ENCODE measurements around the gene OR9Q1.
A peak's percentile ranks its signal among the peaks of the same experiment; 100 is the strongest.

The OR9Q1 gene, protein sequence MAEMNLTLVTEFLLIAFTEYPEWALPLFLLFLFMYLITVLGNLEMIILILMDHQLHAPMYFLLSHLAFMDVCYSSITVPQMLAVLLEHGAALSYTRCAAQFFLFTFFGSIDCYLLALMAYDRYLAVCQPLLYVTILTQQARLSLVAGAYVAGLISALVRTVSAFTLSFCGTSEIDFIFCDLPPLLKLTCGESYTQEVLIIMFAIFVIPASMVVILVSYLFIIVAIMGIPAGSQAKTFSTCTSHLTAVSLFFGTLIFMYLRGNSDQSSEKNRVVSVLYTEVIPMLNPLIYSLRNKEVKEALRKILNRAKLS

DNA sequence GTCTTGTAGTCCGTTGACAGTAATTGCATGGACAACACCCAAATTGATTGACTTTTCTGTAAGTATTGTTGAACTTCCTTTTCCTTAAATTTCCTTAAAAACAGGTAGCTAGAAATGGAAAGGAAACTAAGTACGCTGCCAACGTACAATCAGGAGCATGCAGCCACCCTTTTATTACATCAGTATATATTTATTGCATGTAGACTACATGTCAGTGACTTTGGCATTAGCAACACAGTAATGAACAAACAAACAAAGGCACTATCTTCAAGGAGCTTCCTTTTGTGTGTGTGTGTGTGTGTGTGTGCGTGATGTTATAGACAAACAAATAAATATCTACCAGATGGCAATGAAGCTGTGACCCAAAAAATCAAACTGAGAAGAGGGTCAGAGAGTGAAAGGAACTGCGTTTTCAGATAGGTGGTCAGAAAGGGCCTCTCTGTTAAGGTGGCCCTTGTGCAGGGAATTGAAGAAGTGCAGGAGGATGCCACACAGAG is at the start of gene OR9Q1:
Gene OR9Q1, plus strand, starts transcription at position 447 of the 497 bp plus-strand sequence. CDS start 155,564 bp downstream, outside the sequence.
- peak within 1 kb of the TSS; percentile 42 to 63 for H3K27ac ChIP-seq
- H3K4me1 ChIP-seq: peaks cover 0 to 30% (median 10%) of the 10 kb centered on the region in 4 donors
- TF ChIP-seq, protein P1, sequence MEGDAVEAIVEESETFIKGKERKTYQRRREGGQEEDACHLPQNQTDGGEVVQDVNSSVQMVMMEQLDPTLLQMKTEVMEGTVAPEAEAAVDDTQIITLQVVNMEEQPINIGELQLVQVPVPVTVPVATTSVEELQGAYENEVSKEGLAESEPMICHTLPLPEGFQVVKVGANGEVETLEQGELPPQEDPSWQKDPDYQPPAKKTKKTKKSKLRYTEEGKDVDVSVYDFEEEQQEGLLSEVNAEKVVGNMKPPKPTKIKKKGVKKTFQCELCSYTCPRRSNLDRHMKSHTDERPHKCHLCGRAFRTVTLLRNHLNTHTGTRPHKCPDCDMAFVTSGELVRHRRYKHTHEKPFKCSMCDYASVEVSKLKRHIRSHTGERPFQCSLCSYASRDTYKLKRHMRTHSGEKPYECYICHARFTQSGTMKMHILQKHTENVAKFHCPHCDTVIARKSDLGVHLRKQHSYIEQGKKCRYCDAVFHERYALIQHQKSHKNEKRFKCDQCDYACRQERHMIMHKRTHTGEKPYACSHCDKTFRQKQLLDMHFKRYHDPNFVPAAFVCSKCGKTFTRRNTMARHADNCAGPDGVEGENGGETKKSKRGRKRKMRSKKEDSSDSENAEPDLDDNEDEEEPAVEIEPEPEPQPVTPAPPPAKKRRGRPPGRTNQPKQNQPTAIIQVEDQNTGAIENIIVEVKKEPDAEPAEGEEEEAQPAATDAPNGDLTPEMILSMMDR (IDR thresholded peaks at IDR 0.05): no peak

DNA sequence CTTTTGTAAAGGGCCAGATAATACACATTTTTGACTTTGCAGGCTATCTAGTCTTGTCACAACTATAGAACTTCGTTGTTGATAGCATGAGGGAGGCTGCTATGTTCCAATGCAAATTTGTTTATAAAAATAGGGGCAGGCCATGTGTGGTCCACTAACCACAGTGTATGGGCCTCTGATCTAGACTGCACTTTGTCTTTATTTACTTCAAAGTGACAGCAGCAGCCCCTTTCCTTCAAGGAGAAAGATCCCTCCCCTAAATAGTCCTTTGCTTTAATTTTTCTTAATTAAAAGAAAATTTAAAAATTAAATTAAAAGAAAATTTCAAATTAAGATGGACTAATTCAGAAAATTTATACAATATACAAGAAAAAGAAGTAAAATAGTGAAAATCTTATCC is 49.5 kb upstream of the OR9Q1 start:
- intact Hi-C loops (cut with DNase I; ENCODE audit: low total_unique reads): no loop called here

More for the DNA sequence above, at the start of gene OR9Q1:
- Histone ChIP-seq H3K9me3 (no peaks in the 10 kb centered on the region), H3K36me3 (no peaks in the 10 kb centered on the region), H3K27me3 (no peaks in the 10 kb centered on the region), H3K4me3 (peak within 1 kb of the TSS in 1 of 2 donors; percentile 1)
- no peak for DNase-seq
- intact Hi-C loops (cut with DNase I; ENCODE audit: low total_unique reads): no loop called here

DNA sequence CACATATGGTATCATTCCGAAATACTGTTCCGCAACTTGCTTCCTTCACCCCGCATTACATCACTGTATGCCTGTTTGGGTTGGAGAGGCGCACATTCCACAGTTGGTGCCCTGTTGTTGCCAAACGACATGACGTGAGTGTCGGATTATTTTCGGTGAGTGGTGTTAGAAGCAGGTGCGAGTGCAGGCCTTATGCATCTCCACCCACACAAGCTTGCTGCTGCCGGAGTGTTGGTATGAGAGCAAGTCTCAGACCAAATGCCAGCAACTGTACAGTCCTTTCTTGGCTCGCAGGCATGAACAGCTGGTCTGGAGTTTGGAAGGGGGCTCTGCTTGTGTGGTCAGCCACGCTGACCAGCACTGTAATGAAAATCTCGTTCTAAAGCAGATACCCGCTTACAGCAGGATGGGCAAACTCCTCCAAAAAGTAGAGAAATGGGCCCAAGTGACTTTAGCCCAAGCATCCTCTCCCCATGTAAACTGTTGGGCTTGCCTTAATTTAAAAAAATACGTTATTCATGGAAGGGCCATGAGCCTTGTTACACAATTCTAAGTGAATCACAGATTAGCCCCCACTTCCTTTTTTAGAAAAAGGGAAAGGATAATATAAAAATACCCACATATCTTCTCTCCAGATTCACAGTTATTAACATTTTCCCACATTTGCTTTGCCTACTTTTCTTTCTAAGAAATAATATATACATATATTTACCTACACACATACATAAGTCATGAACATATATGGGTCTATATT is 48.7 kb upstream of the OR9Q1 start:
- TF ChIP-seq, protein P1 (IDR thresholded peaks at IDR 0.05): no peak
- Histone ChIP-seq H3K36me3 (no peaks in the 10 kb centered on the region), H3K9me3 (no peaks in the 10 kb centered on the region), H3K27me3 (no peaks in the 10 kb centered on the region), H3K4me3 (no peak overlapping the region), H3K4me1 (no peaks in the 10 kb centered on the region), H3K27ac (no peak overlapping the region)
- no peak for DNase-seq
- intact Hi-C loops (cut with DNase I; ENCODE audit: low total_unique reads): no loop called here

More for the DNA sequence above, 49.5 kb upstream of the OR9Q1 start:
- no peaks in the 10 kb centered on the region for H3K36me3 ChIP-seq
- no peak overlapping the region for H3K4me3 ChIP-seq
- H3K27ac ChIP-seq: no peak overlapping the region
- no peak for DNase-seq
- TF ChIP-seq, protein P1 (IDR thresholded peaks at IDR 0.05): no peak
- H3K27me3 ChIP-seq: no peaks in the 10 kb centered on the region
- H3K9me3 ChIP-seq: no peaks in the 10 kb centered on the region
- no peaks in the 10 kb centered on the region for H3K4me1 ChIP-seq

DNA sequence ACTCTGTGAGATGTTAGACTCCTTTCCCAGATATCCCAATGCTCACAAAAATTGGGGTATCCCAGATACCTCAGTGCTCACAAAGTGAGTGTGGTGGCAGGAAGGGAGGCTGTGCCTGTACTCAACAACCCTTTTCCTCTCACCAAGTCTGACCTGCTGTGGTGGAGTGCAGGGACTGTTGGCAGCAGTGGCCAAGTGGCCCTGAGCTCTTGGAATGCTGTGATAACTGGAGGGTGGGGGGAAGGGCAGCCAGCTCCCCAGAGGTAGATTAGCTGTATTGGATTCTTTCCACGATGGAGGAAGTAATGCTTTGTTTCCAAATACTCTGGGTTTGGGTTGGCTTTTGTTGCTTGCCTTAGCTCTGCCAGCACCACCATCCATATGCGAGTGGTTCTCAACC is 46.0 kb upstream of the OR9Q1 start:
- Histone ChIP-seq H3K4me1 (peaks cover 0 to 2% (median 0%) of the 10 kb centered on the region in 4 donors), H3K36me3 (no peaks in the 10 kb centered on the region), H3K27ac (no peak overlapping the region), H3K9me3 (no peaks in the 10 kb centered on the region), H3K27me3 (no peaks in the 10 kb centered on the region), H3K4me3 (no peak overlapping the region)
- DNase-seq: no peak
- intact Hi-C loops (cut with DNase I; ENCODE audit: low total_unique reads): no loop called here
- TF ChIP-seq, protein P1 (IDR thresholded peaks at IDR 0.05): no peak

DNA sequence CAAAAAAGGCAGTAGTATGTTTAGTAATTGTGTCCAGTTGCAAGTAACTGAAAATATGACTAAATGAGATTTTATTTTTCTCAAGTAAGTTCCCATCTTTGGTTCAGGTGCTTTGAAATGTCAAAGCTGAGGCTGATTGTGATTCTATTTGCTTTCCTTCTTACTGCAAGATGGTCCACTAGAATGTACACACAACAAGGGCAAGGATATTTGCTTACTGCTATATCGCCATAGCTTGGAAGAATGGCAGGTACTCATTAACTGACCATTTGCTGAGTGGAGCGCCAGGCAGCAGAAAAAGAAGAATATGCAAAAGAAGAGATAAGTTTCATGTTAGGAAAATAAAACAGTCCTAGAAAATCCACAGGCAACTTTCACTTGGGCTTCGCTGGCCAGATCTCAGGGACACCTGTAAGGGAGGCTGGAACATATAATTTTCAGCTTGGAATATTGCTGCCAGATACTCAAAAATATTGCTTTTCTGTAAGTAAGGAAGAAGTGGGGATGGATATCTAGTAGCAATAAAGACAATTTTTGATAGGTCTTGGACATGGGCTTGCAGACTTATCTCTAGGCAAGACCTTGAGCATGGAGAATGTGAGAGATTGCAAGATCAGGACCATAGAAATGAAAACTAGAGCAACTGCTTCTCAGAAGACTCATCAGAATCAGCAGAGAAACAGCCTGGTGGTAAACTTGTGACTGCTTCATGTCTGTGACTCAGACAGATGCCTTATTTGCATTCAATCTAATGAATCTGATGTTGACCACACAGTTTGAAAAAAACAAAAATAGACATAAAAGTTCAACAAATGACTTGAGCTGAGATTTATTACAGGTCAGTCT is 44.8 kb upstream of the OR9Q1 start:
- Histone ChIP-seq H3K4me1 (peaks cover 0 to 14% (median 0%) of the 10 kb centered on the region in 4 donors), H3K9me3 (no peaks in the 10 kb centered on the region), H3K27me3 (no peaks in the 10 kb centered on the region), H3K4me3 (no peak overlapping the region), H3K27ac (no peak overlapping the region), H3K36me3 (no peaks in the 10 kb centered on the region)
- intact Hi-C loops (cut with DNase I; ENCODE audit: low total_unique reads): no loop called here
- DNase-seq: no peak
- TF ChIP-seq, protein P1 (IDR thresholded peaks at IDR 0.05): no peak

Measured in tibial artery (tissue), 4 donors.